ENCODE measurements around the gene PRDM1. TPM values are rescaled to one million over a fixed set of nuclear protein-coding genes. Genes with fewer than 3 reads are reported as not detected.
"Not testable (repeated sequence)": the region's sequence is repeated elsewhere in the genome, so short reads cannot be mapped to it uniquely, and the experiment has no call there.

PRDM1 gene
- total RNA-seq, 1 donor from 2014 or later: 1.6 TPM

- H3K9ac ChIP-seq (ENCODE audit: low read depth in 1 of 3, low read length in 3 of 3): no peak overlapping the region
- no peak overlapping the region for H3K27ac ChIP-seq (ENCODE audit: low read depth, low read length)
- H3K27me3 ChIP-seq (ENCODE audit: control insufficient read depth in 3 of 3, insufficient read depth in 3 of 3, low read length in 3 of 3): no peaks in the 10 kb centered on the region
- H3K4me1 ChIP-seq (ENCODE audit: control insufficient read depth in 3 of 3, insufficient read depth in 3 of 3, low read length in 3 of 3): peaks cover 12 to 18% (median 13%) of the 10 kb centered on the region in 3 donors
- no peaks in the 10 kb centered on the region for H3K9me3 ChIP-seq (ENCODE audit: control insufficient read depth in 3 of 3, low read length in 3 of 3)
- H3K4me3 ChIP-seq (ENCODE audit: low read length in 3 of 3): no peak overlapping the region
- no peaks in the 10 kb centered on the region for H3K36me3 ChIP-seq (ENCODE audit: control insufficient read depth in 3 of 3, insufficient read depth in 3 of 3, low read length in 3 of 3)
These were observed 59.6 kb downstream of the PRDM1 start for GRCh38 chr6:106145741-106146227.

DNA sequence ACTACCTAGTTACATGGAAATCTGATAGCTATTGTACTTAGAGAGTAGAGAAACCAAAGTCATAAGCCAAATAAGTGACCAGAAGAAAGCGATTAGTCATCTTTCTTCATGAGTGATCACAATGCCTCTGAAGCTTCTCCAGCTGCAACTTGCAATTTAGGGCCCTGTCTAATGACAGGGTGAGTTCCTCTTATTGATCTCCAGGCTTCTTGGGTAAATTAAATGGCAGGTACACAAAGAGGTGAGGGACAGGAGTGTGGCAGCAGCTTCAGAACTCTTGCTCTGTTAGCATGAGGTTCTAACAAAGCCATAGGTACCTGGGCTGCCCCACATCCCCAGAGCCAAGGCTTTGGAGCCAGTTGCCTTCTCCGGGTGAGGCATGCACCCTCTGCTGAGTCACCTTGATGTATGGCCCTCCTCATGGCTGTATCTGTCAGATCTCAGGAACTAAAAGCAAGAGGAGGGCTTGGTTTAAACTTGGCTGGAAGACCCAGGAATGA lies 60.8 kb downstream of the PRDM1 start:
- Histone ChIP-seq H3K36me3 (ENCODE audit: control insufficient read depth in 3 of 3, insufficient read depth in 3 of 3, low read length in 3 of 3) (no peaks in the 10 kb centered on the region), H3K27ac (ENCODE audit: low read depth, low read length) (no peak overlapping the region), H3K4me1 (ENCODE audit: control insufficient read depth in 3 of 3, insufficient read depth in 3 of 3, low read length in 3 of 3) (peaks cover 6 to 10% (median 7%) of the 10 kb centered on the region in 3 donors), H3K27me3 (ENCODE audit: control insufficient read depth in 3 of 3, insufficient read depth in 3 of 3, low read length in 3 of 3) (no peaks in the 10 kb centered on the region), H3K9ac (ENCODE audit: low read depth in 1 of 3, low read length in 3 of 3) (no peak overlapping the region), H3K4me3 (ENCODE audit: low read length in 3 of 3) (no peak overlapping the region), H3K9me3 (ENCODE audit: control insufficient read depth in 3 of 3, low read length in 3 of 3) (no peaks in the 10 kb centered on the region)

GRCh38 chr6:106147476-106147875 lies 61.3 kb downstream of the PRDM1 start:
- H3K4me3 ChIP-seq (ENCODE audit: low read length in 3 of 3): no peak overlapping the region
- no peak overlapping the region for H3K27ac ChIP-seq (ENCODE audit: low read depth, low read length)
- H3K4me1 ChIP-seq (ENCODE audit: control insufficient read depth in 3 of 3, insufficient read depth in 3 of 3, low read length in 3 of 3): peaks cover under 1 to 5% (median 2%) of the 10 kb centered on the region in 3 donors
- no peaks in the 10 kb centered on the region for H3K27me3 ChIP-seq (ENCODE audit: control insufficient read depth in 3 of 3, insufficient read depth in 3 of 3, low read length in 3 of 3)
- H3K9ac ChIP-seq (ENCODE audit: low read depth in 1 of 3, low read length in 3 of 3): no peak overlapping the region
- no peaks in the 10 kb centered on the region for H3K9me3 ChIP-seq (ENCODE audit: control insufficient read depth in 3 of 3, low read length in 3 of 3)
- no peaks in the 10 kb centered on the region for H3K36me3 ChIP-seq (ENCODE audit: control insufficient read depth in 3 of 3, insufficient read depth in 3 of 3, low read length in 3 of 3)

DNA sequence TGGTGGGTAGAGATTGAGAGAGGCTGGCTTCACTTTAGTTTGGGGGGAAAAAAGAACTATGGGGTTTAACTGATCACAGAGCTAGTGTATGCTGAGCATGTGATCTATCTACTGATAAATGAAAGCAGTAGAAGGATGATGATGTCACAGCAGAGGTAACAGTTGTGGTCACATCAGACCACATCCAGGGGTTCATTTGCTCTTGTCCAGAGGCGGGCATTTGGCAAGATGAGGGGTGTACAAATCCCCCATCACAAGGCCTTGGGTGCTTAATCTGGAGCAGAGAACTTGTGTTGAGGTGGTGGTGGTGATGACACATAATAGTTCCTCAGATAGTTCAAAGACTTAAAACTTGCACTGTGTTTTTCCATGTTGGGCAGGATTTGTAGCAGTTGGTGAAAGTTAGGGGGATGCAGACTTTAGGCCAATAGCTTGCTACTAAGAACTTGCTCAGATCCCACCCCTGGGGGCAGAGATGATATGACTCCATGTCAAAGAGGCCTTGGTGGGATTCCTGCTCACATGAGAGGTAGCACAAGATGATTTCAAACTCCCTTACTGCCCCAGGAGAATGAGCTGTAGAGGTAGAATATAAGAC lies 63.4 kb downstream of the PRDM1 start:
- H3K9me3 ChIP-seq (ENCODE audit: control insufficient read depth in 3 of 3, low read length in 3 of 3): no peaks in the 10 kb centered on the region
- no peak overlapping the region for H3K4me3 ChIP-seq (ENCODE audit: low read length in 3 of 3)
- H3K36me3 ChIP-seq (ENCODE audit: control insufficient read depth in 3 of 3, insufficient read depth in 3 of 3, low read length in 3 of 3): no peaks in the 10 kb centered on the region
- no peaks in the 10 kb centered on the region for H3K4me1 ChIP-seq (ENCODE audit: control insufficient read depth in 3 of 3, insufficient read depth in 3 of 3, low read length in 3 of 3)
- no peak overlapping the region for H3K9ac ChIP-seq (ENCODE audit: low read depth in 1 of 3, low read length in 3 of 3)
- no peak overlapping the region for H3K27ac ChIP-seq (ENCODE audit: low read depth, low read length)
- no peaks in the 10 kb centered on the region for H3K27me3 ChIP-seq (ENCODE audit: control insufficient read depth in 3 of 3, insufficient read depth in 3 of 3, low read length in 3 of 3)

- not testable (repeated sequence) for H3K9me3 ChIP-seq (ENCODE audit: control insufficient read depth in 3 of 3, low read length in 3 of 3); H3K4me3 ChIP-seq (ENCODE audit: low read length in 3 of 3); H3K4me1 ChIP-seq (ENCODE audit: control insufficient read depth in 3 of 3, insufficient read depth in 3 of 3, low read length in 3 of 3); H3K27ac ChIP-seq (ENCODE audit: low read depth, low read length); H3K9ac ChIP-seq (ENCODE audit: low read depth in 1 of 3, low read length in 3 of 3); H3K36me3 ChIP-seq (ENCODE audit: control insufficient read depth in 3 of 3, insufficient read depth in 3 of 3, low read length in 3 of 3); H3K27me3 ChIP-seq (ENCODE audit: control insufficient read depth in 3 of 3, insufficient read depth in 3 of 3, low read length in 3 of 3)
These were observed 66.3 kb downstream of the PRDM1 start for GRCh38 chr6:106152476-106152875.

DNA sequence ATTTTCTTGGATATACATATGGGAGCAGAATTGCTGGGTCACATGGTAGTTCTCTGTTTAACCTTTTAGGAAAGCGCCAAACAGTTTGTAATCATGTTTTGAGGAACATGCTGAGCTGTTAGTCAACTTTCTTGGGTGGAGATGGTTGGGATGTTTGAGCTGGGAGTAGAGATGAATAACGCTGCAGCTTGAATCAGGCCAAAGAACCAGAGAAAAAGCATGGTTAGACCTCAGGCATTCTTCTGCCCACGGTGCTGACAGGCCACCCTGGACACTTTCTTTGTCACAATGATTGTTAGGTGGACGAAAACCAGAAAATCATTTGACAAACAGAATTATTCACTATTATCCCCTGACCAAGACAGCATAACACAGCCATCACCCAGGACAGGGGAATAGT lies 66.8 kb downstream of the PRDM1 start:
- Histone ChIP-seq H3K4me1 (ENCODE audit: control insufficient read depth in 3 of 3, insufficient read depth in 3 of 3, low read length in 3 of 3) (no peaks in the 10 kb centered on the region), H3K27me3 (ENCODE audit: control insufficient read depth in 3 of 3, insufficient read depth in 3 of 3, low read length in 3 of 3) (no peaks in the 10 kb centered on the region), H3K9me3 (ENCODE audit: control insufficient read depth in 3 of 3, low read length in 3 of 3) (no peaks in the 10 kb centered on the region), H3K9ac (ENCODE audit: low read depth in 1 of 3, low read length in 3 of 3) (no peak overlapping the region), H3K27ac (ENCODE audit: low read depth, low read length) (no peak overlapping the region), H3K4me3 (ENCODE audit: low read length in 3 of 3) (no peak overlapping the region), H3K36me3 (ENCODE audit: control insufficient read depth in 3 of 3, insufficient read depth in 3 of 3, low read length in 3 of 3) (no peaks in the 10 kb centered on the region)

DNA sequence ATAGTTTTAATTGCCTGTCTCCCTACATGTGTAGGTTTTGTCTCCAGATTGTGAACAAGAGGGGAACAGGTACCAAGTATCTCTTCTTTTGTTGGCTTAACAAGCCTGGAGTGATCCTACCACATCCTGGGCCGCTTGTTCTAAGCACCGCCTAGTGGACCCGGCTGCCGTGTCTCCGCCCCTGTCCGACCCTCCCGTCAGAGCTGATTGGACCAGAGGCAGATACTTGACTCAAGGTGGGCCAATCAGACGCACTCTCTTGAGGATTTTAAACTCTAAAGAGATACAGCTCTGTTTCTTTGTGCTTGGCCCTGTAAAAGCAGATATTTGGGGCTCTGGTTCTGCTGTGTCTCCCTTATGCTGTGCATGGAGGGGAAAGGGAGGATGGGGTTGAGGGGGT lies 68.2 kb downstream of the PRDM1 start:
- no peaks in the 10 kb centered on the region for H3K4me1 ChIP-seq (ENCODE audit: control insufficient read depth in 3 of 3, insufficient read depth in 3 of 3, low read length in 3 of 3)
- no peaks in the 10 kb centered on the region for H3K36me3 ChIP-seq (ENCODE audit: control insufficient read depth in 3 of 3, insufficient read depth in 3 of 3, low read length in 3 of 3)
- H3K27me3 ChIP-seq (ENCODE audit: control insufficient read depth in 3 of 3, insufficient read depth in 3 of 3, low read length in 3 of 3): no peaks in the 10 kb centered on the region
- no peaks in the 10 kb centered on the region for H3K9me3 ChIP-seq (ENCODE audit: control insufficient read depth in 3 of 3, low read length in 3 of 3)
- no peak overlapping the region for H3K9ac ChIP-seq (ENCODE audit: low read depth in 1 of 3, low read length in 3 of 3)
- no peak overlapping the region for H3K27ac ChIP-seq (ENCODE audit: low read depth, low read length)
- no peak overlapping the region for H3K4me3 ChIP-seq (ENCODE audit: low read length in 3 of 3)

GRCh38 chr6:106155219-106155830 lies 69.2 kb downstream of the PRDM1 start:
- Histone ChIP-seq H3K4me3 (ENCODE audit: low read length in 3 of 3) (no peak overlapping the region), H3K9me3 (ENCODE audit: control insufficient read depth in 3 of 3, low read length in 3 of 3) (no peaks in the 10 kb centered on the region), H3K27ac (ENCODE audit: low read depth, low read length) (no peak overlapping the region), H3K36me3 (ENCODE audit: control insufficient read depth in 3 of 3, insufficient read depth in 3 of 3, low read length in 3 of 3) (no peaks in the 10 kb centered on the region), H3K4me1 (ENCODE audit: control insufficient read depth in 3 of 3, insufficient read depth in 3 of 3, low read length in 3 of 3) (no peaks in the 10 kb centered on the region), H3K9ac (ENCODE audit: low read depth in 1 of 3, low read length in 3 of 3) (no peak overlapping the region), H3K27me3 (ENCODE audit: control insufficient read depth in 3 of 3, insufficient read depth in 3 of 3, low read length in 3 of 3) (no peaks in the 10 kb centered on the region)

- H3K27me3 ChIP-seq (ENCODE audit: control insufficient read depth in 3 of 3, insufficient read depth in 3 of 3, low read length in 3 of 3): no peaks in the 10 kb centered on the region
- H3K4me3 ChIP-seq (ENCODE audit: low read length in 3 of 3): no peak overlapping the region
- no peaks in the 10 kb centered on the region for H3K9me3 ChIP-seq (ENCODE audit: control insufficient read depth in 3 of 3, low read length in 3 of 3)
These were observed 70.3 kb downstream of the PRDM1 start for GRCh38 chr6:106156413-106156812.

GRCh38 chr6:106156863-106157262 lies 70.7 kb downstream of the PRDM1 start:
- Histone ChIP-seq H3K4me3 (ENCODE audit: low read length in 3 of 3) (no peak overlapping the region), H3K27ac (ENCODE audit: low read depth, low read length) (no peak overlapping the region), H3K9ac (ENCODE audit: low read depth in 1 of 3, low read length in 3 of 3) (no peak overlapping the region), H3K4me1 (ENCODE audit: control insufficient read depth in 3 of 3, insufficient read depth in 3 of 3, low read length in 3 of 3) (no peaks in the 10 kb centered on the region), H3K27me3 (ENCODE audit: control insufficient read depth in 3 of 3, insufficient read depth in 3 of 3, low read length in 3 of 3) (no peaks in the 10 kb centered on the region), H3K9me3 (ENCODE audit: control insufficient read depth in 3 of 3, low read length in 3 of 3) (no peaks in the 10 kb centered on the region), H3K36me3 (ENCODE audit: control insufficient read depth in 3 of 3, insufficient read depth in 3 of 3, low read length in 3 of 3) (no peaks in the 10 kb centered on the region)

More at GRCh38 chr6:106156413-106156812, 70.3 kb downstream of the PRDM1 start:
- Histone ChIP-seq H3K4me1 (ENCODE audit: control insufficient read depth in 3 of 3, insufficient read depth in 3 of 3, low read length in 3 of 3) (no peaks in the 10 kb centered on the region), H3K9ac (ENCODE audit: low read depth in 1 of 3, low read length in 3 of 3) (no peak overlapping the region), H3K27ac (ENCODE audit: low read depth, low read length) (no peak overlapping the region), H3K36me3 (ENCODE audit: control insufficient read depth in 3 of 3, insufficient read depth in 3 of 3, low read length in 3 of 3) (no peaks in the 10 kb centered on the region)
